SK-N-SH (cell line): ENCODE data around the gene ATP6V0C. TPM values are rescaled to one million over a fixed set of nuclear protein-coding genes. Genes with fewer than 3 reads are reported as not detected.

Experiments
- CTCF ChIA-PET: fragments of 300-600, 350-600 bp; formaldehyde crosslinking; extraction: SDS; loops from one replicate; lab custom pipeline; 2021; lab: Yijun Ruan, JAX
- POLR2A ChIA-PET: fragments of 350-600 bp; sonication (Branson Sonifier 250); formaldehyde crosslinking; extraction: SDS; loops from one replicate; lab custom pipeline; 2020; ENCODE audit warnings: antibody characterized with exemption, inconsistent platforms; lab: Yijun Ruan, JAX
- DNase-seq: peaks from one replicate; pipeline ENCODE4 v3.0.0; 2012
- H2AFZ ChIP-seq: fragments of 200-600 bp; sonication (generic); 2 replicates; pipeline ENCODE4 v1.8.1; 2016; ENCODE audit warnings: antibody characterized with exemption, mild to moderate bottlenecking, low read depth
- H3F3A ChIP-seq: fragments of 200-600 bp; sonication (generic); replicated peaks from 2 replicates; pipeline ENCODE3; 2016; ENCODE audit warnings: antibody characterized with exemption, mild to moderate bottlenecking; ENCODE audit not compliant: insufficient read depth
- H3K27ac ChIP-seq, 2 experiments: fragments of 200-500 bp in 1 of 2; fragments of 200-600 bp in 1 of 2; sonication (Bioruptor generic) in 1 of 2; sonication (generic), shearing (Covaris generic) in 1 of 2; 2 replicates each; pipeline versions ENCODE4 v1.5.1 to v1.6.1; 2014 to 2016; ENCODE audit warnings: low read depth in 2 of 2, inconsistent platforms in 1 of 2, low read length in 1 of 2, mild to moderate bottlenecking in 1 of 2, mixed read lengths in 1 of 2
- H3K27me3 ChIP-seq: fragments of 200-600 bp; sonication (generic), shearing (Covaris generic); 2 replicates; pipeline ENCODE4 v1.6.1; 2016; ENCODE audit warnings: mixed run types; ENCODE audit not compliant: insufficient read depth
- H3K36me3 ChIP-seq, 2 experiments: fragments of 200-500 bp in 1 of 2; fragments of 200-600 bp in 1 of 2; sonication (Bioruptor generic) in 1 of 2; sonication (generic) in 1 of 2; replicated peaks in 1 of 2; 2 replicates each; pipeline versions ENCODE3 to v1.5.1; 2014 to 2016; ENCODE audit warnings: low read length in 1 of 2, mild to moderate bottlenecking in 1 of 2; ENCODE audit not compliant: insufficient read depth in 2 of 2, control insufficient read depth in 1 of 2
- H3K4me1 ChIP-seq, 2 experiments: fragments of 200-500 bp in 1 of 2; fragments of 200-600 bp in 1 of 2; sonication (Bioruptor generic) in 1 of 2; sonication (generic), shearing (Covaris generic) in 1 of 2; 2 replicates each; pipeline versions ENCODE4 v1.5.1 to v1.6.1; 2014 to 2016; ENCODE audit warnings: low read depth in 1 of 2, low read length in 1 of 2, mixed run types in 1 of 2; ENCODE audit not compliant: insufficient read depth in 2 of 2, control insufficient read depth in 1 of 2
- H3K4me2 ChIP-seq: fragments of 200-600 bp; sonication (generic), shearing (Covaris generic); 2 replicates; pipeline ENCODE4 v1.6.1; 2017; ENCODE audit warnings: mixed run types
- H3K4me3 ChIP-seq, 2 experiments: fragments of 200-500 bp in 1 of 2; fragments of 200-600 bp in 1 of 2; sonication (Bioruptor generic) in 1 of 2; sonication (generic), shearing (Covaris generic) in 1 of 2; 2 replicates each; pipeline versions ENCODE4 v1.5.1 to v1.8.1; 2014 to 2016; ENCODE audit warnings: low read depth in 2 of 2, inconsistent platforms in 1 of 2, low read length in 1 of 2, mild to moderate bottlenecking in 1 of 2, mixed read lengths in 1 of 2, moderate library complexity in 1 of 2
- H3K79me2 ChIP-seq: fragments of 200-600 bp; sonication (generic); 2 replicates; pipeline ENCODE4 v1.8.1; 2017; ENCODE audit warnings: mild to moderate bottlenecking; ENCODE audit not compliant: insufficient read depth
- H3K9ac ChIP-seq: fragments of 200-600 bp; sonication (generic); 2 replicates; pipeline ENCODE4 v1.6.1; 2017; ENCODE audit warnings: mixed run types
- H3K9me2 ChIP-seq: fragments of 200-600 bp; sonication (generic); 2 replicates; pipeline ENCODE4 v1.6.1; 2017; ENCODE audit warnings: mixed run types
- H3K9me3 ChIP-seq: fragments of 200-600 bp; sonication (generic); 2 replicates; pipeline ENCODE4 v1.6.1; 2017; ENCODE audit warnings: mixed run types, mild to moderate bottlenecking, moderate library complexity
- H4K20me1 ChIP-seq: fragments of 200-600 bp; sonication (generic); 2 replicates; pipeline ENCODE4 v1.6.1; 2017; ENCODE audit warnings: mild to moderate bottlenecking, mixed run types; ENCODE audit not compliant: insufficient read depth
- CTCF ChIP-seq: fragments of 200-600 bp; sonication (generic); IDR thresholded peaks from 2 replicates; pipeline ENCODE4 v1.6.1; 2017; ENCODE audit warnings: antibody characterized with exemption, mild to moderate bottlenecking, moderate library complexity
- ELF1 ChIP-seq: IDR thresholded peaks from 2 replicates; pipeline ENCODE4 v1.4.0; 2012
- EP300 ChIP-seq, 2 experiments: IDR thresholded peaks; 2 replicates each; pipeline versions ENCODE4 v1.4.0 to v1.6.1; 2012; ENCODE audit warnings: borderline replicate concordance in 1 of 2, low read depth in 1 of 2, low read length in 1 of 2
- FOXM1 ChIP-seq: IDR thresholded peaks from 2 replicates; pipeline ENCODE4 v1.4.0; 2012; ENCODE audit warnings: low read depth, mild to moderate bottlenecking
- JUND ChIP-seq: IDR thresholded peaks from 2 replicates; pipeline ENCODE4 v1.4.0; 2012
- NFIC ChIP-seq: IDR thresholded peaks from 2 replicates; pipeline ENCODE4 v1.4.0; 2012; ENCODE audit warnings: borderline replicate concordance
- RAD21 ChIP-seq: IDR thresholded peaks from 2 replicates; pipeline ENCODE4 v1.6.1; 2012; ENCODE audit warnings: mild to moderate bottlenecking, low read length
- RCOR1 ChIP-seq: fragments of 150-350 bp; IDR thresholded peaks from 2 replicates; pipeline ENCODE4 v1.6.1; 2017; ENCODE audit warnings: antibody characterized with exemption, low read length
- RFX5 ChIP-seq: IDR thresholded peaks from 2 replicates; pipeline ENCODE4 v1.6.1; 2012; ENCODE audit warnings: mild to moderate bottlenecking, improper control_type of control experiment, low read length
- RXRA ChIP-seq: IDR thresholded peaks from 2 replicates; pipeline ENCODE4 v1.4.0; 2012; ENCODE audit warnings: low read depth, mild to moderate bottlenecking, borderline replicate concordance
- SIN3A ChIP-seq: IDR thresholded peaks from 2 replicates; pipeline ENCODE4 v1.6.1; 2012; ENCODE audit warnings: low read depth, mild to moderate bottlenecking, low read length, moderate library complexity, borderline replicate concordance
- SMC3 ChIP-seq: IDR thresholded peaks from 2 replicates; pipeline ENCODE4 v1.6.1; 2012; ENCODE audit warnings: low read depth, low read length, improper control_type of control experiment
- TCF12 ChIP-seq: IDR thresholded peaks from 2 replicates; pipeline ENCODE4 v1.4.0; 2012
- TEAD4 ChIP-seq: IDR thresholded peaks from 2 replicates; pipeline ENCODE4 v1.4.0; 2012; ENCODE audit warnings: mild to moderate bottlenecking, borderline replicate concordance; ENCODE audit not compliant: insufficient read depth
- USF1 ChIP-seq: IDR thresholded peaks from 2 replicates; pipeline ENCODE4 v1.4.0; 2012; ENCODE audit warnings: low read depth, borderline replicate concordance
- ZBTB33 ChIP-seq: IDR thresholded peaks from 2 replicates; pipeline ENCODE4 v1.4.0; 2012; ENCODE audit warnings: low read depth, borderline replicate concordance
- WGBS: methylation state at CpG from one replicate; pipeline ENCODE4 v1.1.6; 2017; ENCODE audit warnings: low lambda C conversion rate; 5-methylcytosine and 5-hydroxymethylcytosine counted together
- polyA plus RNA-seq, 3 experiments: library from polyadenylated mRNA; depleted of rRNA; stranded (reverse); fragments of >200 nt; gene quantifications; 2 replicates each; pipeline ENCODE4 v1.2.3, GENCODE V29; 2012

ATP6V0C gene
- polyA plus RNA-seq, 1 of the 3 experiments (the other 2 are of a cell fraction): 80.1 TPM

- ChIA-PET CTCF (interaction anchor here (1.5 to 6.6 kb wide), 4 partner anchors 12 to 174 kb away, joined by 4 to 41 read pairs (median 6); partner anchors contain the start of genes ABCA3 and CCNF), POLR2A (interaction anchor here (1.6 kb wide), 1 partner anchor 20 kb away, joined by 7 read pairs; no protein-coding TSS in a partner anchor)
- H3K36me3 ChIP-seq: no peaks in the 10 kb centered on the region
- DNase-seq: peak; percentile 58
- 50% methylated on average over 11 of the region's 15 CpGs for WGBS
- peak overlapping the region; percentile 90 for H2AFZ ChIP-seq
- peaks cover 15 to 25% of the 10 kb centered on the region in 2 experiments; a peak in 3 of 4 replicates for H3K4me1 ChIP-seq
- H3F3A ChIP-seq: no peaks in the 10 kb centered on the region
- peak overlapping the region; percentile 97; the same call in 1 of the 2 replicates for H3K9ac ChIP-seq
- H3K27ac ChIP-seq: peak overlapping the region; percentile 73 to 90; a peak in 2 of 4 replicates
- H4K20me1 ChIP-seq: peaks cover 35% of the 10 kb centered on the region
- no peaks in the 10 kb centered on the region for H3K9me3 ChIP-seq
- no peaks in the 10 kb centered on the region for H3K9me2 ChIP-seq
- H3K4me2 ChIP-seq: peak overlapping the region; percentile 87
- no peaks in the 10 kb centered on the region for H3K27me3 ChIP-seq
- H3K4me3 ChIP-seq: peak overlapping the region; percentile 74 to 95
- H3K79me2 ChIP-seq: peaks cover 41% of the 10 kb centered on the region
- TF ChIP-seq CTCF: peak; percentile 26; the same call in 1 of the 2 replicates
- no peak for TF ChIP-seq RFX5
Measured at GRCh38 chr16:2512735-2513404, 882 bp upstream of the ATP6V0C start.

- Histone ChIP-seq H3K4me1 (peaks cover 15 to 33% of the 10 kb centered on the region in 2 experiments; a peak in 3 of 4 replicates), H3K79me2 (peaks cover 58% of the 10 kb centered on the region), H3K9me2 (no peaks in the 10 kb centered on the region), H3K9ac (peak overlapping the region; percentile 97), H3K4me3 (peak overlapping the region; percentile 74 to 95), H3K9me3 (no peaks in the 10 kb centered on the region), H3K36me3 (peaks cover 0 to 4% of the 10 kb centered on the region in 2 experiments), H3K27me3 (no peaks in the 10 kb centered on the region), H4K20me1 (peaks cover 50% of the 10 kb centered on the region), H3K4me2 (peak overlapping the region; percentile 95), H3K27ac (peak overlapping the region; percentile 73 to 90; a peak in 3 of 4 replicates), H3F3A (peaks cover 7% of the 10 kb centered on the region), H2AFZ (no peak overlapping the region)
- 4% methylated on average over 19 of the region's 63 CpGs for WGBS
- no peak for DNase-seq
- POLR2A ChIA-PET: interaction anchor here (0.7 to 1.6 kb wide), 3 partner anchors 18 to 37 kb away, joined by 3 to 7 read pairs (median 3); partner anchors contain the start of gene PDPK1
- CTCF ChIA-PET: interaction anchor here (0.9 to 6.6 kb wide), 6 partner anchors 13 to 413 kb away, joined by 3 to 41 read pairs (median 4); no protein-coding TSS in a partner anchor
- TF ChIP-seq RCOR1: no peak
- TF ChIP-seq SMC3: no peak
- no peak for TF ChIP-seq EP300 (IDR thresholded peaks at IDR 0.05; ENCODE audit: borderline replicate concordance in 1 of 2, low read depth in 1 of 2, low read length in 1 of 2)
- TF ChIP-seq TCF12: no peak
- no peak for TF ChIP-seq TEAD4
- no peak for TF ChIP-seq SIN3A
- TF ChIP-seq USF1: no peak
- TF ChIP-seq CTCF: no peak
- TF ChIP-seq JUND: no peak
- no peak for TF ChIP-seq FOXM1
- TF ChIP-seq ELF1: no peak
- no peak for TF ChIP-seq NFIC
- no peak for TF ChIP-seq RAD21
- TF ChIP-seq RXRA: no peak
- TF ChIP-seq ZBTB33: no peak
Measured at GRCh38 chr16:2514333-2515179, 804 bp downstream of the ATP6V0C start.
